Measurements from ENCODE around the gene SMG6. TPM values are rescaled to one million over a fixed set of nuclear protein-coding genes. Genes with fewer than 3 reads are reported as not detected.

Gene SMG6
- polyA plus RNA-seq, 3 donors = 27.1 to 32.1 (median 28.0) TPM

- no peak for DNase-seq (ENCODE audit: extremely low read depth in 1 of 11, low read depth in 9 of 11, low spot score in 4 of 11)
Measured at GRCh38 chr17:2063261-2064146, 240.1 kb downstream of the SMG6 start.

- DNase-seq (ENCODE audit: extremely low read depth in 1 of 11, low read depth in 9 of 11, low spot score in 4 of 11) = no peak
Measured at GRCh38 chr17:2062571-2063183, 240.9 kb downstream of the SMG6 start.

- DNase-seq (ENCODE audit: extremely low read depth in 1 of 11, low read depth in 9 of 11, low spot score in 4 of 11) = no peak
Measured at GRCh38 chr17:2061441-2061958, 242.1 kb downstream of the SMG6 start.

GRCh38 chr17:2060681-2061440 lies 242.7 kb downstream of the SMG6 start:
- no peak for DNase-seq (ENCODE audit: extremely low read depth in 1 of 11, low read depth in 9 of 11, low spot score in 4 of 11)

- DNase-seq (ENCODE audit: extremely low read depth in 1 of 11, low read depth in 9 of 11, low spot score in 4 of 11) = no peak
Measured at GRCh38 chr17:2060385-2060658, 243.3 kb downstream of the SMG6 start.

GRCh38 chr17:2059547-2060384 lies 243.8 kb downstream of the SMG6 start:
- no peak for DNase-seq (ENCODE audit: extremely low read depth in 1 of 11, low read depth in 9 of 11, low spot score in 4 of 11)

- DNase-seq (ENCODE audit: extremely low read depth in 1 of 11, low read depth in 9 of 11, low spot score in 4 of 11) = no peak
Measured at GRCh38 chr17:2058586-2059546, 244.7 kb downstream of the SMG6 start.

GRCh38 chr17:2057760-2058585 lies 245.6 kb downstream of the SMG6 start:
- no peak for DNase-seq (ENCODE audit: extremely low read depth in 1 of 11, low read depth in 9 of 11, low spot score in 4 of 11)

GRCh38 chr17:2057175-2057759 lies 246.3 kb downstream of the SMG6 start:
- no peak for DNase-seq (ENCODE audit: extremely low read depth in 1 of 11, low read depth in 9 of 11, low spot score in 4 of 11)

GRCh38 chr17:2056206-2057174 lies 247.1 kb downstream of the SMG6 start:
- DNase-seq (ENCODE audit: extremely low read depth in 1 of 11, low read depth in 9 of 11, low spot score in 4 of 11) = no peak

- DNase-seq (ENCODE audit: extremely low read depth in 1 of 11, low read depth in 9 of 11, low spot score in 4 of 11) = no peak
Measured at GRCh38 chr17:2055292-2056205, 248.0 kb downstream of the SMG6 start.

- no peak for DNase-seq (ENCODE audit: extremely low read depth in 1 of 11, low read depth in 9 of 11, low spot score in 4 of 11)
Measured at GRCh38 chr17:2054512-2055291, 248.9 kb downstream of the SMG6 start, which contains the start of gene HIC1. HIC1 (plus strand) TSS chr17:2055103; CDS start chr17:2056691, 1,588 bp downstream.

- DNase-seq (ENCODE audit: extremely low read depth in 1 of 11, low read depth in 9 of 11, low spot score in 4 of 11) = no peak
Measured at GRCh38 chr17:2054262-2054511, 249.4 kb downstream of the SMG6 start.
